ENCODE results near the gene MRPL10. TPM values are rescaled to one million over a fixed set of nuclear protein-coding genes. Genes with fewer than 3 reads are reported as not detected.

Gene MRPL10
- total RNA-seq, 1 donor, result 35.8 TPM

DNA sequence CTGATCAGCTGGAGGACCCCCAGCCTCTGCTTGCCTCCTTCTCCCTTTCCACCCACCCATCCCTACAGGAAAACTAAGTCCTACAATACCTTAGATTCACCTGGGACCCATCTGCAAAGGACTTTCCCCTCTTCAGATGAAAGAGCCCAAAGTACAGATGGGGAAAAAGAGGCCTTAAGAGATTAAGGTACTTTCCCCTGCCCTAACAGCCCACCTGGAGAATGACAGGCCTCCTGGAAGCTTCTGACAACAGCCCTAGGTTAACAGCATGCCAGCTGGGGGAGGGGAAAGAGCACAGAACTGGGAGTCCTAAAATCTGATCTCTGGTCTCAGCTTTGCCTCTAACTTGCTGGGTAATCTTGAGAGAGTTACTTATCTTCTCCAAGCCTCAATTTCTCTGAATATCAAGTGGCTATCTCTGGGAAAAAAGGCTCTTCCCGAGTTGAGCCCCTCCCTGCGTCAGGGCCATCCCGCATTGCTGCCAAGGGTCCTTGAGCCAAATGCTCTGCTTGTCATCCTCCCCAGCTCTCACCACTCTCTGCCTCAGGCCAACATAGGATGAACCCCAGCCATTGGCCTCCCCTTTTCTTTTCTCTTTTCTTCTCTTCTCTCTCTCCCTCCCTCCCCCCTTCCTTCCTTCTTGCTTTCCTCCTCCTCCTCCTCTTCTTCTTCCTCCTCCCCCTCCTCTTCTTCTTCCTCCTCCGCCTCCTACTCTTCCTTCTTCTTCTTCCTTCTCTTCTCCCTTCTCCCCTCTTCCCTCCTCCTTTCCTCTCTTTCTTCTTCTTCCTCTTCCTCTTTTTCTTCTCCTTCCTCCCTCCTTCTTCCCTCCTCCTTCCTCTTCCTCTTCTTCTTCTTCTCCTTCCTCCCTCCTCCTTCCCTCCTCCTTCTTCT, 42.1 kb upstream of the MRPL10 start:
- H3K27ac ChIP-seq (ENCODE audit: low read depth, low read length), result no peak overlapping the region
- peak; percentile 45 for DNase-seq (ENCODE audit: insufficient read length, low spot score, missing footprints)
- no peak overlapping the region for H3K4me3 ChIP-seq (ENCODE audit: insufficient read depth, low read length)
- H3K27me3 ChIP-seq (ENCODE audit: insufficient read depth, low read length), result peaks cover 26% of the 10 kb centered on the region
- H3K9me3 ChIP-seq (ENCODE audit: low read depth, low read length), result no peaks in the 10 kb centered on the region
- H3K4me1 ChIP-seq (ENCODE audit: insufficient read depth, low read length), result peaks cover 23% of the 10 kb centered on the region
- H3K36me3 ChIP-seq (ENCODE audit: insufficient read depth, low read length), result no peaks in the 10 kb centered on the region
- no peaks in the 10 kb centered on the region for H3K79me2 ChIP-seq (ENCODE audit: insufficient read depth, low read length)
- no peaks in the 10 kb centered on the region for H4K20me1 ChIP-seq (ENCODE audit: insufficient read depth, low read length)
- TF ChIP-seq CTCF (IDR thresholded peaks at IDR 0.05; ENCODE audit: extremely low read depth, low read depth, low read length), result no peak
- no peak overlapping the region for H2AFZ ChIP-seq (ENCODE audit: low read length)
- H3K4me2 ChIP-seq (ENCODE audit: insufficient read depth, low read length), result peak overlapping the region; percentile 79

DNA sequence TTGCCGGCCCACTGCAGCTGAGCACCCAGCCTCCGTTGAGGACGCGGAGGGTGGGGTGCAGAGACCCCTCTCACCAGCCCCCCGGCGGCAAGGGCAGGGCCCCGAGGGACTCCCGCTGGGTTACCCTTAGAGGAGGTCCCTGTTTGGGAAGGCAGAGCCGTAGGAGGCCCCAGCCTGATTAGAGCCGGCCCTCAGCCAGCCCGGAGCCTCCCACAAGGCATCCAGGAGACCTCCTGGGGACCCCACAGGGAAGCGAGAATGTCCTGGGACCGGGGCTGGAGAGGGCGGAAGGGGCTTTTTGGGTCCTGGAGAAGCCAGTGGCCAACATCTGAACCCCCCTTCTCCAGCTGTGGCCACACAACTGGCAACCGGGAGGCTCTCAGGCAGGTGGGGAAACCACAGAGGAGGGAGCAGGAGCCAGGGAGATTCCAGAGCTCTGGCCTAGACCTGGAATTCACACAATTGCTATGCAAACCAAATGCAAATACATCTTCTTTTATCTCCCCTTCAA, 41.4 kb upstream of the MRPL10 start:
- Histone ChIP-seq H3K4me1 (ENCODE audit: insufficient read depth, low read length) (peaks cover 16% of the 10 kb centered on the region), H3K27me3 (ENCODE audit: insufficient read depth, low read length) (peaks cover 26% of the 10 kb centered on the region), H2AFZ (ENCODE audit: low read length) (peak overlapping the region; percentile 81), H3K4me3 (ENCODE audit: insufficient read depth, low read length) (peak overlapping the region; percentile 59), H3K9me3 (ENCODE audit: low read depth, low read length) (no peaks in the 10 kb centered on the region), H4K20me1 (ENCODE audit: insufficient read depth, low read length) (no peaks in the 10 kb centered on the region), H3K79me2 (ENCODE audit: insufficient read depth, low read length) (no peaks in the 10 kb centered on the region), H3K27ac (ENCODE audit: low read depth, low read length) (no peak overlapping the region), H3K36me3 (ENCODE audit: insufficient read depth, low read length) (no peaks in the 10 kb centered on the region), H3K4me2 (ENCODE audit: insufficient read depth, low read length) (peak overlapping the region; percentile 79)
- TF ChIP-seq CTCF (IDR thresholded peaks at IDR 0.05; ENCODE audit: extremely low read depth, low read depth, low read length), result no peak
- DNase-seq (ENCODE audit: insufficient read length, low spot score, missing footprints), result peak; percentile 54

DNA sequence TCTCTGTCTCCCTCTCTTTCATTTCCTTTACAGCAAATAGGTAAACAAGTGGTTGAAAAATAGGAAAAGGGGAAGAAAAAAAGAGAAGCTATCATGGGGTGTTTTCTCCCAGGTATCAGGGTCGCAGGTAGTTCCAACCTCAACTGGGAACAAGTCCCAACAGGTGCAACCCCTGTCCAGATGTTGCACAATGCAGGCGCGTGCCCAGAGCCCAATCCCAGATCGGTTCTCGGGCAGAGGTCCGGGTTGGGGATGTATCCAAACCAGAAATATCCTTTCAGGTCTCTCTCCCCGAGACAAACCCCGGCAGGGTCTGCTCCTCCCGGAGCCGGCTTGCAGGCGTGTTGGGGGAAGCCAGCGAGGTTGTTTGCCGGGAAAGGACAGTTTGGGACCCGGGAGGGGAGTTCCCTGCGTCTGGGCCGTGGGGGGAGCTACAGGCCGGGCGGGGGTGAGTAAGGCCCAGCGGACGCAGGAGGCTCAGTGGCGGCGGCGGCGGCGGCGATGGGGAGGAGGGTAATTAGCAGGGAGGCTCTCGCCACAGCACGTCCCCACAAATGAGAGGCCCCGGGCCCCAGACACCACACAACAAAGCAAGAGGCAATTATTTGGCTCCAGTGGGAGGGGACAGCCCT, 40.8 kb upstream of the MRPL10 start:
- peak; percentile 65 for DNase-seq (ENCODE audit: insufficient read length, low spot score, missing footprints)
- no peak for TF ChIP-seq CTCF (IDR thresholded peaks at IDR 0.05; ENCODE audit: extremely low read depth, low read depth, low read length)
- peak overlapping the region; percentile 79 for H3K4me2 ChIP-seq (ENCODE audit: insufficient read depth, low read length)
- no peaks in the 10 kb centered on the region for H4K20me1 ChIP-seq (ENCODE audit: insufficient read depth, low read length)
- peaks cover 16% of the 10 kb centered on the region for H3K4me1 ChIP-seq (ENCODE audit: insufficient read depth, low read length)
- H3K9me3 ChIP-seq (ENCODE audit: low read depth, low read length), result no peaks in the 10 kb centered on the region
- peak overlapping the region; percentile 59 for H3K4me3 ChIP-seq (ENCODE audit: insufficient read depth, low read length)
- H3K79me2 ChIP-seq (ENCODE audit: insufficient read depth, low read length), result no peaks in the 10 kb centered on the region
- H3K27ac ChIP-seq (ENCODE audit: low read depth, low read length), result no peak overlapping the region
- no peaks in the 10 kb centered on the region for H3K36me3 ChIP-seq (ENCODE audit: insufficient read depth, low read length)
- H2AFZ ChIP-seq (ENCODE audit: low read length), result peak overlapping the region; percentile 81
- peaks cover 26% of the 10 kb centered on the region for H3K27me3 ChIP-seq (ENCODE audit: insufficient read depth, low read length)

- no peaks in the 10 kb centered on the region for H3K36me3 ChIP-seq (ENCODE audit: insufficient read depth, low read length)
- DNase-seq (ENCODE audit: insufficient read length, low spot score, missing footprints), result peak; percentile 32
- H3K9me3 ChIP-seq (ENCODE audit: low read depth, low read length), result no peaks in the 10 kb centered on the region
- no peaks in the 10 kb centered on the region for H4K20me1 ChIP-seq (ENCODE audit: insufficient read depth, low read length)
- no peak for TF ChIP-seq CTCF (IDR thresholded peaks at IDR 0.05; ENCODE audit: extremely low read depth, low read depth, low read length)
- H3K27me3 ChIP-seq (ENCODE audit: insufficient read depth, low read length), result peaks cover 26% of the 10 kb centered on the region
- no peaks in the 10 kb centered on the region for H3K79me2 ChIP-seq (ENCODE audit: insufficient read depth, low read length)
- no peak overlapping the region for H2AFZ ChIP-seq (ENCODE audit: low read length)
- no peak overlapping the region for H3K27ac ChIP-seq (ENCODE audit: low read depth, low read length)
- no peak overlapping the region for H3K4me3 ChIP-seq (ENCODE audit: insufficient read depth, low read length)
- no peak overlapping the region for H3K4me2 ChIP-seq (ENCODE audit: insufficient read depth, low read length)
- peaks cover 16% of the 10 kb centered on the region for H3K4me1 ChIP-seq (ENCODE audit: insufficient read depth, low read length)
Measured at GRCh38 chr17:47871048-47871447, 39.7 kb upstream of the MRPL10 start.

Data from osteoblast (primary cell).